MG63 (cell line): ENCODE measurements around the gene ARL4C. TPM values are rescaled to one million over a fixed set of nuclear protein-coding genes. Genes with fewer than 3 reads are reported as not detected.

Experiments used
- DNase-seq: peaks from one replicate; pipeline ENCODE4 v3.0.0-alpha.2; 2020
- H3K27me3 ChIP-seq: fragments of 250-450 bp; sonication (Bioruptor Pico); 2 replicates; pipeline ENCODE4 v1.5.1; 2020; ENCODE audit warnings: mild to moderate bottlenecking, moderate library complexity
- H3K36me3 ChIP-seq: fragments of 250-450 bp; sonication (Bioruptor Pico); 2 replicates; pipeline ENCODE4 v1.5.1; 2020; ENCODE audit warnings: mild to moderate bottlenecking, moderate library complexity
- H3K4me3 ChIP-seq: fragments of 250-450 bp; sonication (Bioruptor Pico); 2 replicates; pipeline ENCODE4 v1.5.1; 2020; ENCODE audit warnings: mild to moderate bottlenecking, moderate library complexity
- H3K9me3 ChIP-seq: fragments of 250-450 bp; sonication (Bioruptor Pico); 2 replicates; pipeline ENCODE4 v1.5.1; 2020; ENCODE audit warnings: mild to moderate bottlenecking, moderate library complexity
- total RNA-seq: library from RNA; depleted of rRNA; stranded (reverse); fragments of >200 nt; shearing (Covaris generic); gene quantifications from 2 replicates; pipeline ENCODE4 v1.2.3, GENCODE V29; 2014; ENCODE audit warnings: low replicate concordance

ARL4C gene
- total RNA-seq, 1 experiment from 2014 or later = 1.8 TPM

- DNase-seq = peak; percentile 51
- no peak overlapping the region for H3K4me3 ChIP-seq
- H3K9me3 ChIP-seq = no peaks in the 10 kb centered on the region
- no peaks in the 10 kb centered on the region for H3K27me3 ChIP-seq
- H3K36me3 ChIP-seq = no peaks in the 10 kb centered on the region
Observed at GRCh38 chr2:234512884-234513669, 16.2 kb upstream of the ARL4C start.

- Histone ChIP-seq H3K27me3 (no peaks in the 10 kb centered on the region), H3K4me3 (no peak overlapping the region), H3K36me3 (no peaks in the 10 kb centered on the region), H3K9me3 (no peaks in the 10 kb centered on the region)
- DNase-seq = no peak
Observed at GRCh38 chr2:234502919-234503285, 6.0 kb upstream of the ARL4C start.

- Histone ChIP-seq H3K9me3 (no peaks in the 10 kb centered on the region), H3K36me3 (no peaks in the 10 kb centered on the region), H3K27me3 (no peaks in the 10 kb centered on the region), H3K4me3 (no peak overlapping the region)
- peak; percentile 65 for DNase-seq
Observed at GRCh38 chr2:234502285-234502918, 5.5 kb upstream of the ARL4C start.

- Histone ChIP-seq H3K4me3 (no peak overlapping the region), H3K36me3 (no peaks in the 10 kb centered on the region), H3K9me3 (no peaks in the 10 kb centered on the region), H3K27me3 (no peaks in the 10 kb centered on the region)
- DNase-seq = peak; percentile 31
Observed at GRCh38 chr2:234500394-234501006, 3.6 kb upstream of the ARL4C start.

GRCh38 chr2:234497594-234498235 lies 834 bp upstream of the ARL4C start:
- no peaks in the 10 kb centered on the region for H3K27me3 ChIP-seq
- H3K36me3 ChIP-seq = no peaks in the 10 kb centered on the region
- no peak for DNase-seq
- H3K9me3 ChIP-seq = no peaks in the 10 kb centered on the region
- H3K4me3 ChIP-seq = peak overlapping the region; percentile 44

- Histone ChIP-seq H3K9me3 (no peaks in the 10 kb centered on the region), H3K4me3 (peak overlapping the region; percentile 56), H3K36me3 (no peaks in the 10 kb centered on the region), H3K27me3 (no peaks in the 10 kb centered on the region)
- DNase-seq = peak; percentile 43
Observed at GRCh38 chr2:234496055-234496834, 636 bp downstream of the ARL4C start.

- Histone ChIP-seq H3K4me3 (peak overlapping the region; percentile 56), H3K9me3 (no peaks in the 10 kb centered on the region), H3K36me3 (no peaks in the 10 kb centered on the region), H3K27me3 (no peaks in the 10 kb centered on the region)
- DNase-seq = no peak
Observed at GRCh38 chr2:234495251-234496054, 1.4 kb downstream of the ARL4C start.

GRCh38 chr2:234494361-234495250 lies 2.3 kb downstream of the ARL4C start:
- DNase-seq = peak; percentile 22
- no peaks in the 10 kb centered on the region for H3K36me3 ChIP-seq
- peak overlapping the region; percentile 56 for H3K4me3 ChIP-seq
- no peaks in the 10 kb centered on the region for H3K9me3 ChIP-seq
- no peaks in the 10 kb centered on the region for H3K27me3 ChIP-seq

GRCh38 chr2:234493796-234494195 lies 3.1 kb downstream of the ARL4C start:
- H3K27me3 ChIP-seq = no peaks in the 10 kb centered on the region
- peak overlapping the region; percentile 56 for H3K4me3 ChIP-seq
- no peak for DNase-seq
- H3K36me3 ChIP-seq = no peaks in the 10 kb centered on the region
- no peaks in the 10 kb centered on the region for H3K9me3 ChIP-seq

- H3K36me3 ChIP-seq = no peaks in the 10 kb centered on the region
- no peak overlapping the region; the same call in 1 of the 2 replicates for H3K4me3 ChIP-seq
- DNase-seq = no peak
- no peaks in the 10 kb centered on the region for H3K9me3 ChIP-seq
- H3K27me3 ChIP-seq = no peaks in the 10 kb centered on the region
Observed at GRCh38 chr2:234492717-234493485, 4.0 kb downstream of the ARL4C start.

- Histone ChIP-seq H3K9me3 (no peaks in the 10 kb centered on the region), H3K36me3 (no peaks in the 10 kb centered on the region), H3K4me3 (no peak overlapping the region), H3K27me3 (no peaks in the 10 kb centered on the region)
- no peak for DNase-seq
Observed at GRCh38 chr2:234491897-234492296, 5.0 kb downstream of the ARL4C start.

- Histone ChIP-seq H3K36me3 (no peaks in the 10 kb centered on the region), H3K9me3 (no peaks in the 10 kb centered on the region), H3K4me3 (peak overlapping the region; percentile 17), H3K27me3 (no peaks in the 10 kb centered on the region)
- no peak for DNase-seq
Observed at GRCh38 chr2:234491281-234491680, 5.6 kb downstream of the ARL4C start.

GRCh38 chr2:234490271-234491091 lies 6.4 kb downstream of the ARL4C start:
- Histone ChIP-seq H3K4me3 (peak overlapping the region; percentile 17), H3K27me3 (no peaks in the 10 kb centered on the region), H3K36me3 (no peaks in the 10 kb centered on the region), H3K9me3 (no peaks in the 10 kb centered on the region)
- DNase-seq = no peak
